ENCODE measurements around the gene SLC25A48.

SLC25A48 gene

DNA sequence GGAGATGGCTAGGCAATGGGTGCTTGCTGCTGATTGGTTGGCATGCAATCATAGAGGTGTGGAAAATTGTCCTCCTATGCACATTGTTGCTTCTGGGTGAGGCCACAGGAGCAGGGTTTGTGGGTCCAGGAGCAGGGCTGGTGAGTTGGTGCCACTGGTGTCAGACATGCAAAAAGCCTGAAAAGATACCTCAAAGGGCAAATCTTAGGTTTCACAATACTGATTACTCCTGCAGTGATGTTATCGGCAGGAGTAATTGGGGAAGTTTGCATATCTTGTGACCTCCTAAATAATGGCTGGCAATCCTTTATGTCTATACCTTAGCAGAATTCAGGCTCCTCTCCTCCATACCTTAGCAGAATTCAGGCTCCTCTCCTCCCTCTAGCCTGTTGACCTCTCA is 25.2 kb downstream of the SLC25A48 start:
- no peak for DNase-seq

DNA sequence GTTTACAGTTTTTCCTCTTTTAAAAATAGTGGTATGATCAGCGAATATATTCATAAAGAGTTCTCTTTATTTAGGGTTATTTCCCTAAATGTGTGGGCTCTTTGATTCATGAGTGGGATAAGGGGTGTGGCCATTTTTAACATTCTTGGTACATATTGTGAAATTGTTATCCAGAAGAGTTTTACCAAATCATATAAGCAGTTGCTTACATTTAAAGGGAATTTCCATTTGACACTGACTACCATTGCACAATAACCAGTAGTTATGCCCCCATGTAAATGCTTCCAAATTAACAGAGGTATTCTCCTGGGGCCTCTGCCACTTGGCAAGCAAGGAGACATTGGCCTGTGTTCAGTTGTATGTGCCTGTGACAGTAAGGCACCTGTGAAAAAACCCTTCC is 27.2 kb downstream of the SLC25A48 start:
- no peak for DNase-seq

DNA sequence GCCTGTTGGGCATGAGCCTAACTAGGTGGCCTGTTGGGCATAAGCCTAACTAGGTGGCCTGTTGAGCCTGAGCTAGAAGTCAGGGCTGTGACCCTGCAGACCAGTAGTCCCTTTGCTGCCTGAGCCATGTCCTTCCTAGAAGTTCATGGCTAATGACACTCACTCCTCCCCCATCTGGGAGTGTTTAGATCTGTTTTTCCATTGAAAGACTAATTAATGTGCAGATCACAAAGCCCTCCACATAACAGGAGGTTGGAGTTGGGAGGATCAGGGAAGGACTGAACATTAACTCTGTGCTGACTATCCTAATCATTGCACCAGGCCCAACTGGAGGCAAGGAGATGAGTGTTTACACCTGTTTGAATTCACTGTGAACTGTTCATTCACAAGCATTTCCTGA is 27.6 kb downstream of the SLC25A48 start:
- no peak for DNase-seq

DNA sequence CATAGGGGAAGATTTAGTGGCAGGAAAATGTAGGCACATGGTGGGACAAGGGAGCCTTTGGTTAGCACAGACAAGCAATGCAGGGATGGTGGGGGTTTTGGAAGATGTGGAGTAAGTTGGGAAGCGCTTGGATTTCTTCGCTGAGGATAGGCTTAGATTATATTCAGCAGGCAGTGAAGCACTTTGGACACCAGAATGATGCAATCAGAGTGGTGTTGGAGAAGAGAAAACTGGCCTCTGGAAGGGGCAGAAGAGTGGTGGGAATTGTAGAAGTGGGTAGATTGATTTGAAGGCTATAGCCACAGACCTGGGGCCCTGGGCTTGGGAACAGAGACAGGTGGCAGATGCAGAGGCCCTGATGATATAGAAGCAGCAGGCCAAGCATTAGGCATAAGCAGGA is 28.3 kb downstream of the SLC25A48 start:
- DNase-seq = no peak

DNA sequence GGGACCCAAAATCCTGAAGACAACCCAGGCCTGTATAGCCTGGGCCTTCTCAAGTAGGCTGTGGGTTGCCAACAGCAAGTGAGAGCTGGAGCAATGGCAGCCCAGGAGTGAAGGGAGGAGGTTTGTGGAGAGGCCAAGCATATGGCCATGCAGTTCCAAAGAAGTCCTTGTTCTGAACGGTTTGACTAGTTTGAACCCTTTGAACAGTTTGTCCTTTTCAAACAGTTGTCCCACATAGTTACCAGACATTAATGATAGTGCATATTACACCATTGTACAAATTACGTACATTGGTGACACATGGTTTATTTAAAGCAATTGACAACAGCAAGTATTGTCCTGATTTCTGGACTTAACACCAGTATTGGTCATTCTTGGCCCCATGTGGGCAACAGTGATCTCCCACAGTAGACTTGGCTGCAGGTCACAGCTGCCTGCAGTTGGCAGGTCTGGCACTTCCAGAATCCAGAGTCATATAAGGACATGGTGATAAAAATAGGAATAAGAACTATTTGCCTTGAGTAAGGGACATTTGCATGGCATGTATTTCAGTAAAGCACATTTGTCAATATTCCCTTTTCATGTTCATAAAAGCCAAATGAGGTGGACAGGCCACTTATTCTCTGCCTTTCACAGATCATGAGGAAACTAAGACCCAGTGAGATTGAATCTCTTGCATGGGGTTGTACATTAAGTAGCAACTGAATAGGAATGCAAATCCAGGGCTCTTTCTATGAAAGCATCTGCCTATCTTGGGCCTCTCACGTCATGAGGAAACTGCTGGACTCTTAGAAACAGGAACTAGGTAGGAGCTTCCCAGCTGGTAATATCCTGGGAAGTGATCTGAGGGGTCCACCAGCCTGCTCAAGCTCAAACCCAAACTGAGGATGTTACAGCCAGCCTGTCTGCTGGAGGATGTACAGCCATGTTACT is 30.3 kb downstream of the SLC25A48 start:
- no peak for DNase-seq

DNA sequence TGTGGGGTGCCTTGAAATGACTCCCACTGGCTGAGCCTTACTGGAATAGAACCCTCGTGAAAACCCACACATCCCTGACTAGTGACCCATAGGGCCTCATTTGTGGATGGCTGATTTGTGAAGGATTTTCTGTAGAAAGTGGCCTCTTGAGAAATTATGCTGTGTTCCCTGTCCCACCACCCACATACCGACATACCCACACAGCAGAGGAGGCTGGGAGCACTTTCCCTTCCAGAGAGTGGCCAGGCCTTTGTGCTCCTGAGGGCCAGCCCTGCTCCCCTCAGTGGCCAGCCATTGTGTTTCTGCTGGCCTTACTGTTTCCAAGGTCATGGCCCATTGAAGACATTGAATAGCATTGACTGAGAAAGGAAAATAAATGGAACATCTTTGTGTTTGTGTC is 31.6 kb downstream of the SLC25A48 start:
- no peak for DNase-seq

DNA sequence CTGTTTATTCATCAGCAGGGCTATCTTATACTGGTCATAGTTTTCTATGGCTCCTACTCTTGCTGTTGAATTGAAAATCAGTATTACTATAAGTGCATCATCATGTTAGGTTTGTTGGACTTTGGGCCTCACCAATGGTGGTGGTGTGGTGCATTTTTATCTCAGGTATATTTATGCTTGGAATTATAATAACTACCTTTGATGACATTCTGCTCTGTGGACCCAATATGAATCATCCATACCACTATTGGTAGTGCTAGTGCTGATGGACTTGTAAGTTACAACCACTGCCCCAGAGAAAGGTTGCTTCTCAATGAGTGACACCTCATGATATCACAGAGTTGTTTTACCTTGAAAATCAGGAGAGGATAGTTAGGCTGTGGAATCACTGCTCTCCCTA is 33.1 kb downstream of the SLC25A48 start:
- DNase-seq = no peak

DNA sequence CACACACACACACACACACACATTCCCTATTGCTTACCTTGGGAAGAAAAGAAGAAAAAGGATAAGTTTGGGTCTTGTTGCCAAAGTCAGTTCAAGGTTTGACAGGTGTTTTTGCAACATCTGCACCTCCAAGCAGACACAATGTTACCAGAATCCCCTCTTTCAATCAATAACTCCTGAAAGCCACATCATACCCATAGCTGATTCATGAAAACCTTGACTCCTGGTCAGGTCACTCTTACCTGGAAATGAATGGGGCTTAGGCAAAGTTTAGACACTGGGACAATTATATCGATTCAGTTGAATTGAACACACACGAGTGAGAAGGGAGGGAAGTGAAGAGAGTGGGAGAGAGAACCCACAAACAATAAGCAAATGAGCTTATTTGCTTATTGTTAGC is 34.2 kb downstream of the SLC25A48 start:
- DNase-seq = no peak

DNA sequence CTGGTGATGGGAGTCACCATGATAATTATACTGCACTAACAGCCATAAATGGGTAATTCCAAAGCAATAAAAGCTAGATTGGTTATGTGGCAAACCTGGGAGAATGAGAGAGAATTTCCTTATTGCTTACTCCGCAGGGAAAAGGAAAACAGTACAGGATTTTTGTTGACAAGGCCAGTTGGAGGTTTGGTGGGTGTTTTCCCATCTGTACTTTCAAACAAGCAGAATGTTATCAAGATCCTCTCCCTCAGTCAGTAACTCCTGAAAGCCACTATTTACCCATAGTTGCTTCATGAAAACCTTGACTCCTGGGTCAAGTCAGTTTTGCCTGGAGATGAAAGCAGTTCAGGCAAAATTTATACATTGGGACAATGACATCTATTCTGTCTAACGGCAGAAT is 34.8 kb downstream of the SLC25A48 start:
- no peak for DNase-seq

DNA sequence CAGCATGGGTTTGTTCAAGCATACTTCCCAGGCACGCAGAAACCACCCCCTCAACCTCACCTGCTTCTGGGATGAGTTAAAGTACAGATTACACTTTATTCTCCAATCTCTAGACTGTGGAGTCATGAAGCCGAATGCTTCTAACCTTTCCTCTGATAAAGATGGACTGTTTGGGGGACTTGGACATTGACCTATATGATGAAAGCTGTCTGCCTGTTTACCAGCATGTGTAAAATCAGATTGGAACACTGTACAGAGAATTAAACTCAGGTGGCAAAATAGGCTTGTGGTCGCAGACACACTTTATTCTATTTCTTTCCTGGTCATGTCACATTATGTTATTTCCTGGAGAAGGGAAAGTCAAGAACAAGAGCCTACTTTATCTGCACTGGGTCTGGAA is 35.5 kb downstream of the SLC25A48 start:
- no peak for DNase-seq

DNA sequence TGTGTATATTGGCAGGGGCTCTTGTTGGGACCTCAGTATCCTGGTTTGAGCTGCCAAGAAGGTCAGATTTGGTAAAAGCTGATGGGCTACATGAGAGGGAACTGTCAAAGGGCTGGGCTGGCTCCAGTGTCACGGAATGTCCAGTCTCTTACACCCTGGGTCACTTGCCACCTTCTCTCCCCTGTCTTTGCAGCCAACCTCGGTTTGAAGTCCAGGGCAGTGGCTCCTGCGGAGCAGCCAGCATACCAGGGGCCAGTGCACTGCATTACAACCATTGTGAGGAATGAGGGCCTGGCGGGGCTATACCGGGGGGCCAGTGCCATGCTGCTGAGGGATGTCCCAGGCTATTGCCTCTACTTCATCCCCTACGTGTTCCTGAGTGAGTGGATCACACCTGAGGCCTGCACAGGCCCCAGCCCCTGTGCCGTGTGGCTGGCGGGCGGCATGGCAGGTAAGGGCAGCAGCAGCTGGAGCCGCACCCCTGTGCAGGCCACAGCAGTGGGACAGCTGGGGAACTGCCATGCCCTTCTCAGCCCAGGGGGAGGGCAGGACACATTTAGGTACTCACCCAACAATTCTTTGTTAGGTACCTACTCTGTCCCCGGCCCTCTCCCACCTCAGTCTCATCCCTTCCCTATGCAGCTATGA is 36.9 kb downstream of the SLC25A48 start:
- no peak for DNase-seq

DNA sequence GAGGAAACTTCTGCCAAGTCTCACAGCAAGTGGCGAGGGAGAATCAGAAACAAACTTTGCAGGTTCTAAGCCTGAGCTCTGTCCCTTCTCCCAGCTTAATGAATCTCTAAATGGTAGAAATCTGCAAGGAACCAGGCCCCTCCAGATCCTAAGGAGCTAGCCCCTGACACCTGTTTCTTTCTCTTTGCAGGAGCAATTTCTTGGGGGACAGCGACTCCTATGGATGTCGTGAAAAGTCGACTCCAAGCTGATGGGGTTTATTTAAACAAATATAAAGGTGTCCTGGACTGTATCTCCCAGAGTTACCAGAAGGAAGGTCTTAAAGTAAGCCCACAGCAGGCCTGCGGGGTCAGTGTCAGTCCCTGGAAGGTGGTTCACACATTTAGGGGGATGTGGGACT is 39.4 kb downstream of the SLC25A48 start:
- no peak for DNase-seq

DNA sequence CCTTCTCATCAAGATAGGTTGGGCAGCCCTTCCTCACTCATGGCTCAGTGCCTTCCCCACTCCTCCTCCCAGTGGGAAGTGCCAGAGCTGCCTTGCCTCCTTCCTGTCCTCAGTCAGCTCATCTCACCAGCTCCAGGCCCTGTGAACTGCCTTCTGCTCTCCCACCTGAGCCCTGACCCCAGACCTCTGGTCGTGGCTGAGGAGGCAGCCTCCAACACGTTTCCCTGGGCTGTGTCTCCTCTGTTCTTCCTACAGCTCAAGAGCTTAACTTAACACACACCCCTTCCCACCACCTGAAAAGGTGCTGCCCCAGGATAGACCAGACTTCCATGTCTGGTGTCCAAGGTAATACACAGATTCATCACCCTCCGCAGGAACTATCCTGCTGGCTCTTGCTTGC is 40.0 kb downstream of the SLC25A48 start:
- DNase-seq = no peak

DNA sequence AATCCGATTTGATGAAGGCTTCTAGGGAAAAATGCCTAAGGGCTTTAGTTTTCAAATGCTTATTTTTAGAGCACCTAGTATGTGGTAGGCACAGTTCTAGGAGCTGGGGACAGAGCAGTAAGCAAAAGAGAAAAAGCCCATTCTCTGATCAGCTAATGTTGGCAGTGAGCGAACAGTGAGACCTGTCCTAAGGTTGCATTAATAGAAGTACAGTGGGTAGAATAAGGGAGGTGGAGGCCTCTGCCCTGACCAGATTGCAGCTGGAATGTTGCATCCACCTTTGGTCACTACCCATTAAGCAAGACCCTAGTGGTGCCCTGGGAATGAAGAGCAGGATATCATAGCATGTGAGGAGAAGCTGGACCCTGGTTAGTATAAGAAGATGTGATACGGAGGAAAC is 41.1 kb downstream of the SLC25A48 start:
- DNase-seq = no peak

DNA sequence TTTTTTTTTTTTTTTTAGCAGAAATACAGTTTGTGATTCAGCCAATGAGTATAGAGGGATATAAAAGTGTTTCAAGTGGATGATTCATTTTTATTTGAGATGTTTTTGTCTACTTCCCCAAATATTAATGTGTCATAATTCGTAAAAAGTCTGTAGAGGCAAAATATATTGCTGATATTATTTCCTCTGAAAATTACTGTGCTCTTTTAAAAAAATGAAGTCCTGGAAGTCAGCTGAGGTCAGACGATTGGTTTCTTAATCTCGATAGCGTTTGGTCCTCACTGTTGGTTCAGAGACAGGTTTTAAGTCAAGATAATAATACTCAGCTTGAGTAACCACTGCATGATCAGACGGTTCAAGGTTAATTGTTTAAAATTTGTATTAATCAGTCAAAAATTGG is 41.7 kb downstream of the SLC25A48 start:
- no peak for DNase-seq

DNA sequence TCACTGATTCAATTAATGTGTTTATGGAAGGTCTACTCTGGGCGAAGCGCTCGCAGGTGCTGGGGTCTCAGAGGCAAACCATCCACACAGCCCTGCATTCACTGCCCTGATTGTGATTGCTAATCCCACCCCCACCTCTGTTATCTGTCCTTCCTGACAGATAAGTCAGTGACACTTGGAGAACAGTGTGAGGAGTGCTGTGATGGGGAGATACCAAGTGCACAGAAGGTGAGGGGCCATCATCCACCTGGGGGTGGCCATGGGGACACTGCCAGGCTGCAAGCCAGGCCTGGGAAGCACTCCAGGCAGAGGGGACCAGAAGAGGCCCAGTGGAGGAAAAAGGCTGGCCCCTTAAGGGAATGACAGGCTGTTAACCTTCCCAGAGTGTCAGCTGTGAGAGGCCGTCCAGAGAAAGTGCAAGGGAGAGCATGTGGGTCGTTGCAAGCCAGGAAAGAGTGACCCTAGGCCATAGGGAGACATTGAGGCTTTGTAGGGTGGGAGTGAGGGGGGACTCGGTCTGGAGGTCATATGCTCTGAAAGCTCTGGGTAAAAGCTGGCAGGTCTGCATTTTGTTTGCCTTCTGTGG is 43.2 kb downstream of the SLC25A48 start:
- DNase-seq = no peak

DNA sequence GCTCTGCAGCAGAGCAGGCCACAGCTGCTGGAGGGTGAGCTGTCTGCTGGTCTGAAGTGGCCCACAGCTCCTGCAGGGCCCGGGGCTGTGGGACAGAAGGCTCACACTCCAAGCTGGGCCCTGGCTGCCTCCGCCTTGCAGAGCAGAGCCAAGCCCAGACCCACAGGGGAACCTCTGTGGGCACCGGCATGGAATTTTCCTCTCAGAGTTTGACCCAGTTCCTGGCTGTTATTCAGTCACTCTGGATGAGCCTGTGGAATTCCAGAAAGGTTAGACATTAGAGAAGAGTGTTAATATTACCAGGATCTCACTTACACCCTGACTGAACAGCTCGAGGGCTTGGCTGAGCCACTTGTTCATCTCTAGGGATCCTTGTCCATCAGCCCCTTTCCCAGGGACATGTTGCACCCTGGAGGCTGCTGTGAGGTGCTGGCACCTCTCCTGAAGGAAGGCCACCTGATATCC is 43.7 kb downstream of the SLC25A48 start:
- no peak for DNase-seq

DNA sequence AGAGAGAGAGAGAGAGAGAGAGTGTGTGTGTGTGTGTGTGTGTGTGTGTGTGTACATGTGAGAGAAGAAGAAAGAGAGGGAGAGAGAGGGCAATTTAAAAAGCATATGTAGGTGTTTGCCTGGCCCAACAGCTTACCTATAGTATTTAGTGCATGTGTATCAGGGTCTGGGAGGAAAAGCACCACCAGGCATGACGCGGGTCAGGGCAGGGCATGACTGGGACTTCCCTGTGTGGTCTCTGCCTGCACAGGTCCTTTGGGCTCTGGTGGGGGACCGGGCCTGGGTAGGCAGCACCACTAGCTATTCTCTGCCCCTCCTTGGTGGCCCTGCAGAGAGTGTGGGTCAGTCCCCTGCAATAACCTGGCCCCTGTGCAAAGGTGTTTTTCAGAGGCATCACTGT is 45.1 kb downstream of the SLC25A48 start:
- DNase-seq = no peak

DNA sequence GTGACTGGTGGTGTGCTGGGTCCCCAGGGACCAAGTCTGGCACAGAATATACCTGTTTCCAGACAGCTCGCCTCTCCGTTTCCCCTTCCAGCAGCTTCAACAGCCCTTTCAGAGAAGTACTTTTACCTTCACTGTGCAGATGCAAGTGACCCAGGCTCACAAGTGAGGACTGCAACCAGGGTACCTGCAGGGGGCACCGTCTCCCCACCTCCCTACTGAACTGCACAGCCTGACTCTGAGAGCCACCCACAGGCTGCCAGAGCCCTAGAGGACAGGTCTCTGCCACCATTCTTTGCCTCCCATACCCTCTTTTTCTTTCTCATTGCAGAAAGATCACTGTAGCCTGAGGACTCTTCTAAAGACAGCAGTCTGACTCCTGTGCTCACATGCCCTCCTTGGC is 45.8 kb downstream of the SLC25A48 start:
- no peak for DNase-seq

DNA sequence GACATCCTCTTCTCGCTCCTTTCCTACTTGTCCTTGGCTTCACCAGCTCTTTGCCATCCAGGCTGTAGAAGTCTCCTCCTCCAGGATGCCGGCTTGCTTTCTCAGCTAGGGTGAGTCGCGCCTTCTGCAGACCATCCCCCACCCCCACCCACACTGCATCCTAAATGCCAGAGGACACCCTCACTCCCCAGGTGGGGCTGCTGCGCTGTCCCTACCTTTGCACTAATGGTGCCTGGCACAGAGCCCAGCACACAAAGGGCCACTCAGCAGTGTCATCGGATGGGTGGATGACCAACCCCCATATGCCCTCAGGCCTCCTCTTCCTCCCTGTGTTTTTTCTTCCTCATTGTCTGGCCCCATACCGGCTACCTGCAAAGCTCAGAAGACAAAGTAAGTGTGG is 46.3 kb downstream of the SLC25A48 start:
- no peak for DNase-seq

DNA sequence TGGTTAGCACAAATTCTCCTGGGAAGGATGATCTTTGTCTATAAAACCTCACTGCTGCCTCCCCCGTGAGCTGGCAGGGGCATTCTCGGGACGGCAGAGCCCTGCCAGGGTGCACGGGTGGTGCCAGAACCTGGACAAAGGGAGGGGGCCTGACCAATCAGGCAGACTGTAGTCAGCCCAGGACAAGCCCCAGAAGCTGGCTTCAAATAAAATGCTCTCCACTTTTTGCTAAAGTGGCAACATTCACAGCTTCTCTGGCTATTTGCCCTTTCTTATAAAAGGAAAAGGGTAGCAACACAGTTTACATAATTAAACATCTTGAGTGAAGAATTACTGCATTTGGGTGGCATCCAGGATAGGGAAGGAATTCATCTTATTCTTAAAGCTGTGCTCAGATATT is 46.8 kb downstream of the SLC25A48 start:
- no peak for DNase-seq

DNA sequence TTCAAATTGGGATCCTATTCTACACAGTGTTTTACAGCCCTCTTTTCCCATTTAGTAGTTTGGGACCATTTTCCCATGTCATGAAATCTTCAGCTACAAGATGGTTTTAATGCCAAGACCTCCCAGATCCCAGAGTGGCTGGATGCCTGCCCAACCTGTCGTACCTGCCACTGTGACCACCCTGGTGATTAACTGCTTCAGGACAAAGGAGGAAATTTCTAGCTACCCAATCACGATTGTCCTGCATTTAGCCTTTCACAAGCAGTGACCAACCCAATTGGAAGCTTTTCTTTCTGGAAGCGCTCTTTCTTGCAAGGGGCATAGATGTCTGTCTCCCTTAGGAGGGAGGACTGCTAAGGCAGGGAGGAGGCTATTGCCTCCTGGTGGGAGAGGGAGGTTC is 47.4 kb downstream of the SLC25A48 start:
- DNase-seq = no peak

DNA sequence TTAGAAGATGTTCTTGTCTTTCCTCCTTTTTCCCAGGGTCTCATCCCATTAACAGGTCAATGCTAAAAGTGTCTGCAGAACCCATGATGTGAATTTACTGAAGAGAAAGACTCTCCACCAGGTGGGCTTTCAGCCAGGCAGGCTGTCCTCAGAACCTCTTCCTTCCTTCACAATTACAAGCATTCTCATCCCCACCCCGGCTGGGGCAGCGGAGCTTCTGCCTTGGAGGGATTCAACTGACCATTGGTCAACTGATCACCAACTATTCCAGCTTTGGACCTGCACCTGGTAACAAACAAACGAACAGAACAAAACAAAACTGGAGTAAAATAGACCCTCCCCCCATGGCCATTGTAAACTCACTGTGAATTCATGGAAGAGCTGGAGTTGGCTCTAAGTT is 48.6 kb downstream of the SLC25A48 start:
- DNase-seq = no peak

DNA sequence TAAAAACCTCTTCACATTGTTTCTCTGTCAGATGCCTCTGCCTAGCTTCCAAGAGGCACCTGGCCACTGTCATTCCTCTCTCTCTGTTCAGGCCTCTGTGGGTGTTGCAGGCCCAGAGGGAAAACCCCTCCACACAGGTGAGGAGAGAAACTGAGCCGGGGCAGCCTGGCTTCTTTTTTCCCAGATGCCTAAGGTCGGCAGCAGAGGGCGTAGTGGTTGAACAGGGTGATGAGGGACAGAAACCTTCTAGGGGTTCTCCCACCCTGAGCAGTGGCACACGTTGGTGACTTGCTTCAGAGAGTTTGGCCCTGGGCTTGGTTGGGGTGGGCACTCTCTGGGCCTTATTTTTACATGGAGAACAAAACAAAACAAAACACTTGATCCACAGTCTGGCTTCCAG is 49.0 kb downstream of the SLC25A48 start:
- DNase-seq = no peak

Measured in cortex of kidney (tissue), 1 donor.